T-cell (primary cell): ENCODE measurements around the gene SIPA1L2. TPM values are rescaled to one million over a fixed set of nuclear protein-coding genes. Genes with fewer than 3 reads are reported as not detected.

ENCODE experiments used
- ATAC-seq, 4 experiments: fragments of 200-7000 bp in 3 of 4; fragments of 150-1000 bp in 1 of 4; cut with Tn5 transposase; replicated peaks in 1 of 4; 1 replicate in 3 of 4; 2 replicates in 1 of 4; pipeline ENCODE4 v1.10.0; 2021; ENCODE audit warnings: moderate library complexity in 3 of 4, mild to moderate bottlenecking in 2 of 4, moderate number of reproducible peaks in 1 of 4
- CTCF ChIA-PET, 2 donors: fragments of 300-600 bp; sonication (Branson Sonifier 250); formaldehyde crosslinking; loops; one replicate each; lab custom pipeline; 2022; ENCODE audit warnings: antibody characterized with exemption in 2 of 2; lab: Charles Lee
- POLR2A ChIA-PET, 2 donors: fragments of 300-600 bp; sonication (Branson Sonifier 250); formaldehyde crosslinking; loops; one replicate each; lab custom pipeline; 2022; ENCODE audit warnings: antibody characterized with exemption in 2 of 2; lab: Charles Lee
- DNase-seq, 35 experiments: peaks; one replicate each; pipeline versions ENCODE4 v3.0.0 to v3.0.0-alpha.2; 2013 to 2023
- H3K27ac ChIP-seq: one replicate; pipeline ENCODE4 v1.5.1; 2013; ENCODE audit warnings: low read length
- H3K27me3 ChIP-seq, 2 experiments: replicated peaks in 1 of 2; 1 replicate in 1 of 2; 2 replicates in 1 of 2; pipeline versions ENCODE4 v1.6.1 to v1.7.0; 2013; ENCODE audit warnings: low read length in 1 of 2, mixed read lengths in 1 of 2; ENCODE audit not compliant: control insufficient read depth in 2 of 2, insufficient read depth in 2 of 2; ENCODE audit errors: extremely low read depth in 1 of 2
- H3K36me3 ChIP-seq, 2 donors: 1 replicate in 1 of 2; 2 replicates in 1 of 2; pipeline versions ENCODE4 v1.6.1 to v1.7.0; 2013; ENCODE audit warnings: low read length in 1 of 2; ENCODE audit not compliant: control insufficient read depth in 2 of 2, insufficient read depth in 1 of 2; ENCODE audit errors: extremely low read depth in 1 of 2
- H3K4me1 ChIP-seq, 2 experiments: 1 replicate in 1 of 2; 2 replicates in 1 of 2; pipeline versions ENCODE4 v1.6.1 to v1.7.0; 2013; ENCODE audit warnings: low read length in 2 of 2, mixed read lengths in 1 of 2; ENCODE audit not compliant: insufficient read depth in 2 of 2, control insufficient read depth in 1 of 2; ENCODE audit errors: extremely low read depth in 1 of 2
- H3K4me3 ChIP-seq, 2 donors: 1 replicate in 1 of 2; 2 replicates in 1 of 2; pipeline versions ENCODE4 v1.5.1 to v1.7.0; 2013; ENCODE audit warnings: mild to moderate bottlenecking in 2 of 2, low read length in 1 of 2, moderate library complexity in 1 of 2; ENCODE audit not compliant: control insufficient read depth in 1 of 2; ENCODE audit errors: extremely low read depth in 1 of 2
- H3K9me3 ChIP-seq: 2 replicates; pipeline ENCODE4 v1.7.0; 2013
- H3K27ac Mint-ChIP-seq, 2 donors: one replicate each; pipeline ENCODE4 v1.8.0; 2020 to 2021; ENCODE audit warnings: mild to moderate bottlenecking in 2 of 2, mixed read lengths in 2 of 2
- H3K27me3 Mint-ChIP-seq, 2 donors: one replicate each; pipeline ENCODE4 v1.8.0; 2021 to 2022; ENCODE audit warnings: mixed read lengths in 2 of 2
- H3K36me3 Mint-ChIP-seq: one replicate; pipeline ENCODE4 v1.8.0; 2021; ENCODE audit warnings: mixed read lengths
- H3K4me1 Mint-ChIP-seq, 3 donors: one replicate each; pipeline ENCODE4 v1.8.0; 2020 to 2022; ENCODE audit warnings: mixed read lengths in 3 of 3, mild to moderate bottlenecking in 1 of 3
- H3K4me3 Mint-ChIP-seq, 3 donors: one replicate each; pipeline ENCODE4 v1.8.0; 2020 to 2022; ENCODE audit warnings: mild to moderate bottlenecking in 3 of 3, mixed read lengths in 3 of 3, moderate library complexity in 3 of 3
- H3K9me3 Mint-ChIP-seq, 3 donors: one replicate each; pipeline ENCODE4 v1.8.0; 2020 to 2022; ENCODE audit warnings: mixed read lengths in 3 of 3
- WGBS: methylation state at CpG from one replicate; pipeline ENCODE4 v1.1.5; 2013; ENCODE audit warnings: missing lambda C conversion rate; ENCODE audit not compliant: insufficient coverage; 5-methylcytosine and 5-hydroxymethylcytosine counted together
- total RNA-seq, 35 experiments: library from RNA in 6 of 35; stranded (reverse) in 6 of 35; fragments of 120-200 nt in 1 of 35; gene quantifications; one replicate each; pipeline versions ENCODE4 v1.2.1 to v1.2.4 and lab custom pipeline; 2013 to 2026

The SIPA1L2 gene
- total RNA-seq, 5 donors from 2014 or later (not counting 1 experiment from before 2014, with no cell fraction given), result 0.70 to 3.3 (median 1.2) TPM

- ChIA-PET POLR2A (interaction anchor here in 1 of 2 donors (0.6 kb wide), 1 partner anchor 18 kb away, joined by 3 read pairs; no protein-coding TSS in a partner anchor), CTCF (interaction anchor here in 1 of 2 donors (1.0 kb wide), 1 partner anchor 12 kb away, joined by 3 read pairs; no protein-coding TSS in a partner anchor)
- Mint-ChIP-seq H3K27ac (no peak overlapping the region), H3K4me3 (no peak overlapping the region), H3K4me1 (no peaks in the 10 kb centered on the region), H3K27me3 (peaks cover 2 to 4% of the 10 kb centered on the region in 2 donors), H3K9me3 (no peaks in the 10 kb centered on the region), H3K36me3 (no peaks in the 10 kb centered on the region)
- H3K4me3 ChIP-seq, result no peak overlapping the region
- ATAC-seq (no peak), DNase-seq (no peak)
- H3K4me1 ChIP-seq, result no peaks in the 10 kb centered on the region
- H3K36me3 ChIP-seq, result no peaks in the 10 kb centered on the region
- H3K27me3 ChIP-seq, result no peaks in the 10 kb centered on the region
- no peak overlapping the region for H3K27ac ChIP-seq
- H3K9me3 ChIP-seq, result no peaks in the 10 kb centered on the region
- no CpG with 5 or more reads among the region's 6 CpGs for WGBS
These were observed 43.3 kb upstream of the SIPA1L2 start for GRCh38 chr1:232673256-232673655.

DNA sequence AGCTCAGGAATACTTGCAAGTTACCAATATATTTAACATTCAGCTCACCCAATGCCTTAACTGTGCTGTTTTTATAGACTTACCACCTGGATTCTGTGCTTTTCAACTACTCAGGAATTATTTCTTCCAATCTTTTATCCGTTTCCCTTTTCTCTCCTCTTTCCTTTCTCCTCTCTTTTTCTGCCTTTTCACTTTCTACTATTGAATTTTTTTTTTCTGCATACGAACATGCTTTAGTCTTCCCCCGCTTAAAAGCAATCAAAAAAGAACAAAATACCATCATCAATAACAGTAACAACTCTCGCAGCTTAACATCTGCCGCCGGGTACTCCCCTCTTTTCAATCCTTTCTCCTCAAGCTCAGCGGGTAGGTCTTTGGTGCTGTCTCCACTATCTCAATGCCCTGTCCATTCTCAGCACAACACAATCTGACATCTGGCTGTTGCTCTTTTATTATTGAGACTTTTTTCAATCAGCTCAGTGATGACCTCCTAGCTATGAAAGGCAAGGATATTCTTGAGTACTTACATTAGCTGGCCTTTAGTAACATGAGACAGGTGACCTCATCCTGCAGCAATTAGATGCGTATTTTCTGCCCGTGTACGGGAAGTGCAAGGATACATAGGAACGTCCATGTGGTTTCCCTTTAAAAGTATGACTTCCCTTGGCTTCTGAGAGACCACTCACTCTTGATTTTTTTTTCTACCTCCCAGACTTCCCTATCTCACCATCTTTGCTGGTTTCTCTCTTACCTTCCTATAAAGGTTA lies 40.2 kb upstream of the SIPA1L2 start:
- Histone ChIP-seq H3K9me3 (no peaks in the 10 kb centered on the region), H3K4me3 (no peak overlapping the region), H3K4me1 (no peaks in the 10 kb centered on the region), H3K27ac (no peak overlapping the region), H3K27me3 (no peaks in the 10 kb centered on the region), H3K36me3 (no peaks in the 10 kb centered on the region)
- WGBS, result 78% methylated on average over 11 of the region's 11 CpGs
- Mint-ChIP-seq H3K27me3 (peaks cover 2 to 4% of the 10 kb centered on the region in 2 donors), H3K4me1 (peaks cover 8 to 9% (median 8%) of the 10 kb centered on the region in 3 donors), H3K27ac (no peak overlapping the region), H3K36me3 (no peaks in the 10 kb centered on the region), H3K9me3 (no peaks in the 10 kb centered on the region), H3K4me3 (no peak overlapping the region)
- POLR2A ChIA-PET, result interaction anchor here in 1 of 2 donors (0.8 kb wide), 1 partner anchor 18 kb away, joined by 3 read pairs; no protein-coding TSS in a partner anchor
- no peak for ATAC-seq
- DNase-seq, result no peak
- CTCF ChIA-PET, result interaction anchor here in 1 of 2 donors (0.6 kb wide), 1 partner anchor 800 kb away, joined by 3 read pairs; no protein-coding TSS in a partner anchor

DNA sequence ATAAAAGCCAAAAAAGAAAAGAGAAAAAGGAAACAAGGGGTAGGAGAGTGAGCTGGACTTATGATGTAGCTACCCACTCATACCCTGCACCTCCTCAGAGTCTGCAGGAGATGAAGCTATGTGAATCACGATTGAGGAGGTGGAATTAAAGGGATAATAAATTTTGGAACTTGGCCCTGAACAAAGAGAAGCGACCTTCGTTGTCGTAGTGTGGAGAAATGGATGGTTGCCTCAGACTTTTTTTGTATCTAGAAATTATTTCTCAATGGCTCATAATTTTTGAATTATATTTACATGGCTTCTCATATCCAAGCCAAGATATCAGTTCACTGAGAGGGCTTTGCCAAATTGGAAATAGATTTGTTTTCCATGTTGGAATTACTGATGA lies 37.8 kb upstream of the SIPA1L2 start:
- no peak overlapping the region for H3K27ac ChIP-seq
- peaks cover 8 to 9% (median 8%) of the 10 kb centered on the region in 3 donors for H3K4me1 Mint-ChIP-seq
- H3K27ac Mint-ChIP-seq, result no peak overlapping the region
- H3K27me3 Mint-ChIP-seq, result peaks cover 3 to 4% of the 10 kb centered on the region in 2 donors
- H3K27me3 ChIP-seq, result no peaks in the 10 kb centered on the region
- no CpG with 5 or more reads among the region's 4 CpGs for WGBS
- no peaks in the 10 kb centered on the region for H3K36me3 ChIP-seq
- no peaks in the 10 kb centered on the region for H3K36me3 Mint-ChIP-seq
- H3K9me3 ChIP-seq, result no peaks in the 10 kb centered on the region
- H3K4me3 ChIP-seq, result no peak overlapping the region
- ChIA-PET POLR2A (interaction anchor here in 1 of 2 donors (0.6 to 0.8 kb wide), 2 partner anchors 33 to 119 kb away, joined by 6 to 7 read pairs; no protein-coding TSS in a partner anchor), CTCF (interaction anchor here in 1 of 2 donors (0.6 kb wide), 1 partner anchor 494 kb away, joined by 8 read pairs; no protein-coding TSS in a partner anchor)
- no peak for DNase-seq
- H3K9me3 Mint-ChIP-seq, result no peaks in the 10 kb centered on the region
- H3K4me1 ChIP-seq, result no peaks in the 10 kb centered on the region
- H3K4me3 Mint-ChIP-seq, result no peak overlapping the region
- ATAC-seq, result no peak

DNA sequence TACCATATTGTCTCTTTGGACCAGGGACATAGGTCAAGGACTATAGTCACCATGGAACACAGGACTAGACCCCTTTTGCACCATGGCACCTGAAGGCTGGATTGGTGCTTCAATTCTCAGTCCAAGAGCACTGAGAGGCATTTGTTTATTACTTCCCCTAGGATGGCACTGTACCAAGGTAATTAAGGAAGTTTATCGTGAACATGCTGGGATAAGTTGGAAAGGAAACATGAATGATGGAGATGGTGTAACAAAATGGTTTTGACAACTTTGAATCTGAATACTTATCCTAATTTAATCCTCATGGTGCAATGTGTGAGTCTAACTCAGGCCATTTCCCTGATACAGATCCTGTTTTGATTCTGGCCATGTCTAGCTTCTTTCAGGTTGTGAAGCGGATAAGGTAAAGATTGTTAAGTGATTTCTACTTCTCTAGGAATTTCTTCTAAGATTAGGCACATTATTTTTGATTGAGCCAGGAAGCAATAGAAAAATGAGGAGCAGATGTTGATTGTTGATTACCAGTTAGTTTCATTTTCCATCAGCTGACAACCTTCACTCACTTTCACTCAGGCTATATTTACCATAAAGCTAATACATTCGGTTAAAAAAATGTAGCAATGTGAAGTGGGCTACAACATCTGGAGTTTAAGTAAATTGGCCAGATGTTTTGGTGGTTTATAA lies 37.3 kb upstream of the SIPA1L2 start:
- no CpG with 5 or more reads among the region's 3 CpGs for WGBS
- Mint-ChIP-seq H3K27me3 (peaks cover 3 to 4% of the 10 kb centered on the region in 2 donors), H3K4me1 (peaks cover 8 to 9% (median 8%) of the 10 kb centered on the region in 3 donors), H3K27ac (no peak overlapping the region), H3K9me3 (no peaks in the 10 kb centered on the region), H3K36me3 (no peaks in the 10 kb centered on the region), H3K4me3 (no peak overlapping the region)
- DNase-seq (no peak), ATAC-seq (no peak)
- POLR2A ChIA-PET, result interaction anchor here in 1 of 2 donors (0.5 kb wide), 1 partner anchor 226 kb away, joined by 3 read pairs; no protein-coding TSS in a partner anchor
- Histone ChIP-seq H3K9me3 (no peaks in the 10 kb centered on the region), H3K27me3 (no peaks in the 10 kb centered on the region), H3K36me3 (no peaks in the 10 kb centered on the region), H3K4me1 (no peaks in the 10 kb centered on the region), H3K4me3 (no peak overlapping the region), H3K27ac (no peak overlapping the region)
- CTCF ChIA-PET, result no interaction called here

DNA sequence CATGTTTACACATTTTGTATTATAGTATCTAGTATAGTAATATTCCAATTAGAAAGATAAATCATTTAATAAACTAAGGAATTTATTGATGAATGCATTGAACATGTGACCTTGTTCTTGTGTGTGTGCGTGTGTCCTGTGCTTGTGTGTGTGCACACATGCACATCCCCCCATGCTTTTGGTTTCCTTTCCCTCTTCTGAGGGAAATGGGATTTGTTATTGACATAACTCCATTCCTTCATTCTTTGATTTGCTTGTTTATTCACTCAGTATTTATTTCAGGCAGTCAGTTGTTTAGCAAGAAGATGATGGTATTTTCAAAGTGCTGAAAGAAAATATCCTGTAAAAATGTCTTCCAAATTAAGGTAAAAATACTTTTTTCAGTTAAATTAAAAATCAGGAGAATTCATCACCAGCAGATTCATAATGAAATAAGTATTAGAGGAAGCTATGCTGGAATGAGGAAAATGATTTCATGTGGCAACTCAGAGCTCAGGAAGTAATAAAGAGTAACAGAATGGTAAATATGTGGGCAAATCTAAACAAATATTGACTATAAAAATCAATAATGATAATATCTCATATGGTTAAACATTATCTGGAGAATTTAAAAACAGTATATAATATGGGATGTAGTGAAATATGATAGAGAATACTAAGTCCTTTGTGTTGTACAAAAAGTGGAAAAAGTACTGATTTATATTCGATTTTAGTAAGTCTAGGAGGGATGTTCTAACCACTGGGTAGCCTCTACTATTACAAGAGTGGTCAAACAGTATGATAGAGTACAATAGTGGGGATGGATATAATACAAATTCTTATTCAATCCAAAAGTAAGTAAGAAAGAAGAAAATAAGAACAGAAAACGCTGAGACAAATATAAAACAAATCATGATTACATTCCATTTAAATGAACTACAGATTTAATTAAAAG lies 35.2 kb upstream of the SIPA1L2 start:
- POLR2A ChIA-PET, result no interaction called here
- peaks cover 9 to 10% of the 10 kb centered on the region in 2 donors for H3K27me3 Mint-ChIP-seq

More for the DNA sequence above, 35.2 kb upstream of the SIPA1L2 start:
- no peak for ATAC-seq
- Histone ChIP-seq H3K9me3 (no peaks in the 10 kb centered on the region), H3K27ac (no peak overlapping the region), H3K4me3 (no peak overlapping the region), H3K36me3 (no peaks in the 10 kb centered on the region), H3K27me3 (no peaks in the 10 kb centered on the region), H3K4me1 (no peaks in the 10 kb centered on the region)
- Mint-ChIP-seq H3K27ac (no peak overlapping the region), H3K36me3 (no peaks in the 10 kb centered on the region), H3K4me1 (peaks cover 8 to 9% (median 8%) of the 10 kb centered on the region in 3 donors), H3K4me3 (no peak overlapping the region), H3K9me3 (no peaks in the 10 kb centered on the region)
- no peak for DNase-seq
- WGBS, result no CpG with 5 or more reads among the region's 3 CpGs
- CTCF ChIA-PET, result no interaction called here
